SJCRH30 (cell line): ENCODE measurements around the gene OSBPL7. TPM values are rescaled to one million over a fixed set of nuclear protein-coding genes. Genes with fewer than 3 reads are reported as not detected.

Experiments
- DNase-seq, 2 experiments: peaks; one replicate each; pipeline ENCODE4 v3.0.0-alpha.2; 2015 to 2020
- H3K27ac ChIP-seq: fragments of 250-450 bp; sonication (Bioruptor Pico); 2 replicates; pipeline ENCODE4 v1.5.1; 2020; ENCODE audit warnings: mild to moderate bottlenecking, moderate library complexity
- H3K27me3 ChIP-seq: fragments of 250-450 bp; sonication (Bioruptor Pico); 2 replicates; pipeline ENCODE4 v1.5.1; 2020; ENCODE audit warnings: mild to moderate bottlenecking, moderate library complexity
- H3K36me3 ChIP-seq: fragments of 250-450 bp; sonication (Bioruptor Pico); 2 replicates; pipeline ENCODE4 v1.5.1; 2020; ENCODE audit warnings: mild to moderate bottlenecking, moderate library complexity
- H3K4me1 ChIP-seq: fragments of 250-450 bp; sonication (Bioruptor Pico); 2 replicates; pipeline ENCODE4 v1.5.1; 2020; ENCODE audit warnings: mild to moderate bottlenecking, moderate library complexity
- H3K4me3 ChIP-seq: fragments of 250-450 bp; sonication (Bioruptor Pico); 2 replicates; pipeline ENCODE4 v1.5.1; 2020; ENCODE audit warnings: mild to moderate bottlenecking, moderate library complexity
- H3K9me3 ChIP-seq: fragments of 250-450 bp; sonication (Bioruptor Pico); replicated peaks from 2 replicates; pipeline ENCODE4 v1.5.1; 2020; ENCODE audit warnings: mild to moderate bottlenecking, moderate library complexity
- total RNA-seq: library from RNA; depleted of rRNA; stranded (reverse); fragments of >200 nt; shearing (Covaris generic); gene quantifications from 2 replicates; pipeline ENCODE4 v1.2.3, GENCODE V29; 2014

The OSBPL7 gene
- total RNA-seq, 1 experiment from 2014 or later: 10.5 TPM

GRCh38 chr17:47808830-47809480, 12.6 kb downstream of the OSBPL7 start:
- Histone ChIP-seq H3K36me3 (peaks cover 10% of the 10 kb centered on the region), H3K27me3 (no peaks in the 10 kb centered on the region), H3K4me3 (no peak overlapping the region), H3K27ac (no peak overlapping the region), H3K9me3 (no peaks in the 10 kb centered on the region), H3K4me1 (no peaks in the 10 kb centered on the region)
- DNase-seq: no peak

- Histone ChIP-seq H3K4me1 (no peaks in the 10 kb centered on the region), H3K9me3 (no peaks in the 10 kb centered on the region), H3K27me3 (no peaks in the 10 kb centered on the region), H3K27ac (no peak overlapping the region), H3K36me3 (peaks cover 10% of the 10 kb centered on the region), H3K4me3 (no peak overlapping the region)
- no peak for DNase-seq
Measured at GRCh38 chr17:47808036-47808829, 13.4 kb downstream of the OSBPL7 start.

GRCh38 chr17:47807421-47807820, 14.2 kb downstream of the OSBPL7 start:
- Histone ChIP-seq H3K27me3 (no peaks in the 10 kb centered on the region), H3K9me3 (no peaks in the 10 kb centered on the region), H3K4me1 (no peaks in the 10 kb centered on the region), H3K36me3 (peaks cover 10% of the 10 kb centered on the region), H3K27ac (no peak overlapping the region), H3K4me3 (no peak overlapping the region)
- no peak for DNase-seq

GRCh38 chr17:47806913-47807255, 14.7 kb downstream of the OSBPL7 start:
- H3K4me1 ChIP-seq: no peaks in the 10 kb centered on the region
- no peaks in the 10 kb centered on the region for H3K27me3 ChIP-seq
- no peaks in the 10 kb centered on the region for H3K9me3 ChIP-seq
- no peak overlapping the region for H3K27ac ChIP-seq
- no peak for DNase-seq
- H3K36me3 ChIP-seq: peaks cover 10% of the 10 kb centered on the region
- no peak overlapping the region for H3K4me3 ChIP-seq

GRCh38 chr17:47806026-47806912, 15.3 kb downstream of the OSBPL7 start:
- H3K4me3 ChIP-seq: no peak overlapping the region
- peaks cover 10% of the 10 kb centered on the region for H3K36me3 ChIP-seq
- H3K27ac ChIP-seq: no peak overlapping the region
- no peaks in the 10 kb centered on the region for H3K27me3 ChIP-seq
- no peak for DNase-seq
- H3K9me3 ChIP-seq: no peaks in the 10 kb centered on the region
- no peaks in the 10 kb centered on the region for H3K4me1 ChIP-seq

GRCh38 chr17:47804461-47804860, 17.1 kb downstream of the OSBPL7 start:
- Histone ChIP-seq H3K4me3 (no peak overlapping the region), H3K27me3 (no peaks in the 10 kb centered on the region), H3K9me3 (no peaks in the 10 kb centered on the region), H3K4me1 (no peaks in the 10 kb centered on the region), H3K27ac (no peak overlapping the region), H3K36me3 (peaks cover 4% of the 10 kb centered on the region; the same call in 1 of the 2 replicates)
- no peak for DNase-seq

GRCh38 chr17:47803751-47804150, 17.8 kb downstream of the OSBPL7 start:
- no peak overlapping the region for H3K27ac ChIP-seq
- no peaks in the 10 kb centered on the region for H3K27me3 ChIP-seq
- no peak overlapping the region for H3K4me3 ChIP-seq
- no peaks in the 10 kb centered on the region for H3K9me3 ChIP-seq
- DNase-seq: no peak
- H3K4me1 ChIP-seq: no peaks in the 10 kb centered on the region
- no peaks in the 10 kb centered on the region; the same call in 1 of the 2 replicates for H3K36me3 ChIP-seq

- H3K4me3 ChIP-seq: no peak overlapping the region
- DNase-seq: no peak
Measured at GRCh38 chr17:47803201-47803600, 18.4 kb downstream of the OSBPL7 start.

DNA sequence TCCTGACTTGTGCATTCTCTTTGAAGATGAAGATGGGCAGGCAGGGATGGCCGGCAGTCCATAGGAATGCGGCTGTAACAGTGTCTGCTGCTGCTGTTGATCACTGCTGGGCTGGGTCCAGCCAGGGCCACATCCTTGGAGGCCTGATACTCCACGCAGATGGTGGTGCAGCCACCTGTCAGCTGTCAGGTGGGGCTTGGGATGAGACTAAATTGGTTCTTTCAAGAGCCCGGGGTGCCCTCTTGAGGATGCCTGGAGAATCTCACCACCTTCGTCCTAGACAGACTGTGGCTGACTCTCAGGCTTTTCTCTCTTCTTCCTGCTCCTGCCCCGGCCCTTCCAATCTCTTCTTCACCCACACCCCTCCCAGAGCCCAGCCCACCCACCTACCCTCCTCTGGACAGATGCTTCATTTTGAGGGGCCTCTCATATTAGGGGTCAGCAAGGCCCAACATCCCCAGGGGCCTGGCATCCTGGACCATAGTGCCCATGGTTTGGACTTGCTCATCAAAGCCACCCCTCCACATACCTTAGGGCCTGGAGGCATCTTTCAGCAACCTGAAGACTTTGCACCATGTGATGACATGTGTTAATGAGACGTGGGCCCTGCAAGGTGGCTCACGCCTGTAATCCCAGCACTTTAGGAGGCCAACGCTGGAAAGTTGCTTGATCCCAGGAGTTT, 19.1 kb downstream of the OSBPL7 start:
- H3K4me1 ChIP-seq: no peaks in the 10 kb centered on the region
- no peak overlapping the region for H3K4me3 ChIP-seq

More at GRCh38 chr17:47803201-47803600, 18.4 kb downstream of the OSBPL7 start:
- Histone ChIP-seq H3K36me3 (no peaks in the 10 kb centered on the region), H3K9me3 (no peaks in the 10 kb centered on the region), H3K27me3 (no peaks in the 10 kb centered on the region), H3K27ac (no peak overlapping the region), H3K4me1 (no peaks in the 10 kb centered on the region)

GRCh38 chr17:47801906-47802305, 19.7 kb downstream of the OSBPL7 start:
- no peaks in the 10 kb centered on the region for H3K36me3 ChIP-seq
- no peak overlapping the region for H3K4me3 ChIP-seq
- DNase-seq: no peak
- no peaks in the 10 kb centered on the region for H3K4me1 ChIP-seq
- H3K27ac ChIP-seq: no peak overlapping the region
- H3K27me3 ChIP-seq: no peaks in the 10 kb centered on the region
- no peaks in the 10 kb centered on the region for H3K9me3 ChIP-seq

More for the DNA sequence above, 19.1 kb downstream of the OSBPL7 start:
- H3K36me3 ChIP-seq: no peaks in the 10 kb centered on the region
- DNase-seq: peak; percentile 83 to 89
- H3K27ac ChIP-seq: no peak overlapping the region
- H3K27me3 ChIP-seq: no peaks in the 10 kb centered on the region
- no peaks in the 10 kb centered on the region for H3K9me3 ChIP-seq

DNA sequence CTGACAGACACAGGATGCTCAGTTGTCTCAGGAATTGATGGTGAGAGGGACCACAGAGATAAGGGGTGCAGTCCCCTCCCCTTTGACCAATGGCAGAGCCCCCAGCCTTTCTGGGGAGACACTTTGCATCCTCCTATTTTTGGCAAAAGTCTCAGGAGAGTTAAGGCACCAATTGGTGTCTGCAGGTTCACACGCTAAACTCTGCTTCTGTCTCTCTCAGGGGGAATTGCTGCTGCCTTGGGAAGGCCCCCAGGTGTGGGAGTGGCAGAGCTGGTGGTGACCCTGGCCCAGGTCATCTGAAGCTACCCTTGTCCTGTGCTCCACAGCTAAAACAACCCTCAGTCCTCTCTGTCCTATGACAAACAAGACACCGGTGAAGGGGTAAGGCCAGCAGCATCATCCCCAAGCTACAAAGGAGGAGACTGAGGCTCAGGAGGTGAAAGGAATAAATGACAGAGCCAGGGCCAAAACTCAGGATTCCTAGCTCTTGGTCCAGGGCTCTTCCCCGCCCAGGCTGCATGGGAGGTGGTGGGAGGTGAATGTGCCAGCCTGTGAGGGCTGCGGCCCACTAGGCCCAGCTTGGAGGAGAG, 20.3 kb downstream of the OSBPL7 start:
- no peak overlapping the region for H3K4me3 ChIP-seq
- no peaks in the 10 kb centered on the region for H3K27me3 ChIP-seq
- H3K9me3 ChIP-seq: no peaks in the 10 kb centered on the region
- no peaks in the 10 kb centered on the region for H3K4me1 ChIP-seq
- no peak overlapping the region for H3K27ac ChIP-seq
- no peak for DNase-seq
- H3K36me3 ChIP-seq: no peaks in the 10 kb centered on the region

DNA sequence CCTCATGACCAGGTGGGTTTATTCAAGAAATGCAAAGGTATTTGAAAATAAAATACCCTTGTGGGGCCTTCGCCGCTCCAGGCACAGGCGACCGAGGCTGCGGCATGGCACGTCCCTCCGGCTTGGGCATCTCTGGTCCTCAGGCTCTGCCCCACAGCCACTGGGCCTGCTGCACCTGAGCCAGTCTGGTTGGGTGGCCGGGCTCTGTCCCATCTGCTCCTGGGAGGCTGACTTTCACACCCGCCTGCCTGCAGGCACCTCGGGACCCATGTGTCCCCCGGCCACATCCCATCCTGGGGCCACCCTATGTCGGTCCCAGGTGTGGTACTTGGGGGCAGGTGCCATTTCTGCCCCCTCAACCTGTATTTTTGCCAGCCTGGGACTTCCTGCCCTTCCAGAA, 20.9 kb downstream of the OSBPL7 start:
- Histone ChIP-seq H3K27ac (no peak overlapping the region), H3K4me1 (no peaks in the 10 kb centered on the region), H3K4me3 (no peak overlapping the region), H3K9me3 (no peaks in the 10 kb centered on the region), H3K27me3 (no peaks in the 10 kb centered on the region), H3K36me3 (no peaks in the 10 kb centered on the region)
- DNase-seq: no peak

DNA sequence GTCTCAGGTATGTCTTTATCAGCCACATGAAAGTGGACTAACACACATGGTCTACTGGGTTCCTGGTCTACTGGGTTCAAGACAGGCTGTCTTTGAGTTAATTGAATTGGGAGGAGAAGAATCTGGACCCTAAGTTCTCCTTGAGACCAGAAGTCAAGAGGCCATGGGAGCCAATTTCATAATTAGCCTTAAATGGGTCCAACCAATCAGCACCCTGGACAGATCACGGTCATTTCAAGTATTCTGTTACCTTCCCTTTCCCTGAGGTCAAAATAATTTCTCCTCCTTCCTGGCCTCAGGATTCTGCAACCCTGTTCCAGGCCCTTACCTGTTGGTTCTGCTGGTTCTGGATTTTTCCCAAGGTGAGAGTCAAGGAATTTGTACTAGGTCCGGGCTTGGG, 23.8 kb downstream of the OSBPL7 start:
- Histone ChIP-seq H3K4me3 (no peak overlapping the region), H3K4me1 (no peaks in the 10 kb centered on the region), H3K27ac (no peak overlapping the region), H3K36me3 (no peaks in the 10 kb centered on the region), H3K9me3 (no peaks in the 10 kb centered on the region), H3K27me3 (0 out of 2 replicates have a peak, but pooled peaks cover 3% of the 10 kb centered on the region)
- DNase-seq: peak in 1 of 2 experiments; percentile 55

GRCh38 chr17:47792979-47793378, 28.6 kb downstream of the OSBPL7 start:
- Histone ChIP-seq H3K27me3 (peaks cover 3% of the 10 kb centered on the region; the same call in 1 of the 2 replicates), H3K4me3 (no peak overlapping the region), H3K27ac (no peak overlapping the region), H3K36me3 (no peaks in the 10 kb centered on the region), H3K9me3 (no peaks in the 10 kb centered on the region), H3K4me1 (no peaks in the 10 kb centered on the region)
- no peak for DNase-seq
